GM12864 (cell line): ENCODE results near the gene GKN1.

Source experiments
- DNase-seq: peaks from one replicate; pipeline ENCODE4 v3.0.0-alpha.2; 2011; ENCODE audit warnings: low read depth
- H3K4me3 ChIP-seq: 2 replicates; pipeline ENCODE4 v1.5.1; 2011; ENCODE audit warnings: mild to moderate bottlenecking, low read depth, low read length, control low read depth
- CTCF ChIP-seq: IDR thresholded peaks from 2 replicates; pipeline ENCODE4 v1.5.1; 2011; ENCODE audit warnings: low read depth, mild to moderate bottlenecking, moderate library complexity, low read length, control low read depth, inconsistent platforms; ENCODE audit errors: missing control alignments

GKN1 gene

GRCh38 chr2:68987021-68987503 is 12.6 kb downstream of the GKN1 start:
- no peak overlapping the region for H3K4me3 ChIP-seq
- TF ChIP-seq CTCF: no peak
- DNase-seq: no peak

- no peak for DNase-seq
- no peak overlapping the region for H3K4me3 ChIP-seq
- no peak for TF ChIP-seq CTCF
Observed at GRCh38 chr2:68989035-68989434, 14.6 kb downstream of the GKN1 start.

- DNase-seq: no peak
- TF ChIP-seq CTCF: no peak
- H3K4me3 ChIP-seq: no peak overlapping the region
Observed at GRCh38 chr2:68992341-68992740, 17.9 kb downstream of the GKN1 start.

GRCh38 chr2:68992933-68993332 is 18.5 kb downstream of the GKN1 start:
- no peak for TF ChIP-seq CTCF
- no peak overlapping the region for H3K4me3 ChIP-seq
- no peak for DNase-seq

GRCh38 chr2:68993660-68994059 is 19.2 kb downstream of the GKN1 start:
- no peak for TF ChIP-seq CTCF
- no peak overlapping the region for H3K4me3 ChIP-seq
- no peak for DNase-seq

GRCh38 chr2:68994864-68995263 is 20.4 kb downstream of the GKN1 start:
- no peak for TF ChIP-seq CTCF
- no peak for DNase-seq
- H3K4me3 ChIP-seq: no peak overlapping the region

- H3K4me3 ChIP-seq: no peak overlapping the region
- TF ChIP-seq CTCF: no peak
- no peak for DNase-seq
Observed at GRCh38 chr2:68995916-68996315, 21.5 kb downstream of the GKN1 start.
